NCI-H2081 (cell line): ENCODE data around the gene FCAMR.
"Not testable (repeated sequence)": the region's sequence is repeated elsewhere in the genome, so short reads cannot be mapped to it uniquely, and the experiment has no call there.

Experiments used
- DNase-seq, 2 experiments: peaks; one replicate each; lab custom pipeline; 2025; lab: John Stamatoyannopoulos, UW

Gene FCAMR

DNA sequence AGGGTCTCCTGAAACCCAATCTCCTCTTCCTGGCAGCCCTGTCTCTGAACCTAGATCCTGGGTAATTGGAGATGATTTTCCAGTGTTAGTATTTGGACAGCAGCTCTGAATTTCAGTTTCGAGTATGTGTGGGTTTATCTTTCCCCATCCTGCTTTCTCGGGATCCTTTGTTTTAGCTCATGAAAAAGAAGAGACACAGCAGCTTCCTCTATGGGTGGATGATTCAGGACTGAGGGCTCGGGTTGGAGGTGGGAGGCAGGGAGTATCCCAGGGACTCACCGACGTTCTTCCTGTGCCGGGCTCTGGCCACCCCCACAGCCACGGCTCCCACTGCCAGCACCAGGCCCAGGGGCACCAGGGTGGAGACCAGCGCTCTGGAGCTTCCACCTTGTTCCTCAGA is 38.1 kb downstream of the FCAMR start:
- no peak for DNase-seq

DNA sequence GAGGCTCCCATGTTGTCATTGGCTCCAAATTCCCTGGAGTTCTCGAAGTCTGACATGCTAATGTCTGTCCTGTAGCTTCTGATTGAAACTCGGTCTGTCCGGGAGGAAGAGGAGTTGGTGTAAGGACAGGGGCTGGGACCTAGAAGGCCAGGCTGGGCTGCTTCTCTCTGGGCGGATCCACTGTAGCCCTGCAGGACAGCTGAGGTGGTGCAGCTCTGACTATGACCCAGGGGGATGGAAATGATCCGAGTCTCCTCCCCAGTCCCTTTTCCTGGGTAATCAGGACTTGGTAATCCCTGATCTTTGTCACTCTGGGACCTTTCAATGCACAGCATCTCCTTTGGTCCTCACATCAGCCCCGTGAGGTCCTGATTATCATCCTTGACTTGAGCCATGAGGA is 38.6 kb downstream of the FCAMR start:
- DNase-seq: no peak

DNA sequence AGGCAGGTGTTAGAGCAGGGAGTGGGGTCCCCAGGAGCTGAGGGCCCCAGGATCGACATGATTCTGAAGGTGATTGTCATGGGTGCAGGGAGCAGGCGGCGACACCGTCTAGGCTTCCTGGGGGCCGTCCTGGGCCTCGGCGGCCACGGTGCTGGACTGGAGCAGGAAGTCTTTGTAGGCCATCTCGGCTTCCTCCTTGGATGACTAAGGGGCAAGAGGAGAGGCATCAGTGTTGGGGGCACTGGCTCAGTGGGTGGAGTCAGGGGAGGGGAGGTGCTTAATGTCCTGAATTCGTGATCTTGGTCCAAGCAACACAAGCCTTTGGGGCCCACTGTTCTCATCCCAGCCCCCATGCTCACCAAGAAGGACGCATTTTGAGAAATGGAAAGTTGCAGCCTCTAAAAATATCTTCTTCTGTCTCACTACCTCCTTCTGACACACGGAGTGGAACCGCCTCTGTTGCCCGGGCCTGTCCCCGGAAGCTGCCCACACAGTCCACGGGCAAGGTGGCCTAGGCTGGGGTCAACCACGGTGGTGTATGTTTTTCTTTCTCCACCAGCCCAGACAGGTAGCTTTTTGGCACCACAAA is 40.0 kb downstream of the FCAMR start:
- no peak for DNase-seq

DNA sequence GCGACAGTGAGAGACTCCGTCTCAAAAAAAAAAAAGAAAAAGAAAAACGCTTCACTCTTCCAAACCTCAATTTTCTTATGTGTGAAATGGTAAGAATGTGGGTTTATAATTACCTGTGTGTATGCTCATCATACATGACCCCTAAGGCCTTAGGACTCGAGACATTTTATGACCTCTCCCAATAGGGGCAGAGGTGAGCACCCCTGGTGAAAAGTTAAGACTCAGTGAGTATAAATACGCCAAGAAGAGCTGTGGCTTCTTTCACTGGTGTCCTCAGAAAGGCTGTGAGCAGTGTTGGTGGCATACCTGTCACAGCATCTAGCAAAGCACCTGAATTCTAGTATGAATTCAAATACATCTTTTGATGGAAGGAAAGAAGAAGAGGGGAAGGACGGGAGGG is 40.7 kb downstream of the FCAMR start:
- DNase-seq: no peak

DNA sequence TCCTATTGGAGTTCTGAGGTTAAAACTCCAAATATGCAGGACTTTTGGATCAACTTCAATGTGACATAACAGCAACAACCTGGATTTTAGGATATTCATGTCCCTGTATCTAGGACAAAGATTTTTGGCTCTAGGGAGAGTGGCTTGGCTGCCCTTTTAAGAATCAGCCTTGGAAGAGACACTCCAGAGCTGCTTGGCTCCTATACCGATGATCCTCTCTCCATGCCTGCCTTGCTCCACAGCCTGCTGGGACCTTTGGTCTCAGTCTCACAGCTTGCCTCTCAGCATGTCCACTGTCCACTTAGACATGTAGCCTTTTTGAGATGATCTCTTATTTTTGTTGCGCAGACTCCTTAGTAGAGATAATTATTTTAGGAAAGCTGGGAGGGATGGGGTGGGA is 44.0 kb downstream of the FCAMR start:
- no peak for DNase-seq

DNA sequence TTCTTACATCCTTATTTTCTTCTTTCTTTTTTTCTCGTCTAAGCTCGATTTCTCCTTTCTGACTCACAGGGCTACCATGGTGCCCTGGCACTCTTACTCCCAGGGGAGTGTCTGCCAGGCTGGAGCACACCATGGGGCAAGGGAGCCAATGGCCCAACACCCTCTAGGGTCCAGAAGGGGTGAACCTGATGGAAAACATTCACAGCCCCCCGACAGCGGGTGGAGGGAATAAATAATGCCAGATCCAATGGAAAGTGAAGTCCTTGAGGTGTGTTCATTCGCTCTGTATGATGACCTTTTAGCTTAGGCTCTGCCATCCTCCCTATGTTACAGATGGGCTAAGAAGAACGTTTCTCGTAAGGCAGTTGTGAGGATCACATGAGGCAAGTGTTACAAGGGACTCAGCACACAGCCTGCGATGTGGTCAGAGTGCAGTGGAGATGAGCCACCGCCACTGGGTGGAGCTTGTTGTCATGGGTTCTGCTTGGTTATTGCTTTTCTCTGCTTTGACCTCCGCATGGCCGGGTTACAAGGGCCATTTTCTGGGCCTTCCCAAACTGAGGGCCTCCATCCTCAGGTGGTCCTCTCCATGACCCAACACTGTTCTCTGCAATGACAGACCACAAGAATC is 45.0 kb downstream of the FCAMR start:
- DNase-seq: no peak

DNA sequence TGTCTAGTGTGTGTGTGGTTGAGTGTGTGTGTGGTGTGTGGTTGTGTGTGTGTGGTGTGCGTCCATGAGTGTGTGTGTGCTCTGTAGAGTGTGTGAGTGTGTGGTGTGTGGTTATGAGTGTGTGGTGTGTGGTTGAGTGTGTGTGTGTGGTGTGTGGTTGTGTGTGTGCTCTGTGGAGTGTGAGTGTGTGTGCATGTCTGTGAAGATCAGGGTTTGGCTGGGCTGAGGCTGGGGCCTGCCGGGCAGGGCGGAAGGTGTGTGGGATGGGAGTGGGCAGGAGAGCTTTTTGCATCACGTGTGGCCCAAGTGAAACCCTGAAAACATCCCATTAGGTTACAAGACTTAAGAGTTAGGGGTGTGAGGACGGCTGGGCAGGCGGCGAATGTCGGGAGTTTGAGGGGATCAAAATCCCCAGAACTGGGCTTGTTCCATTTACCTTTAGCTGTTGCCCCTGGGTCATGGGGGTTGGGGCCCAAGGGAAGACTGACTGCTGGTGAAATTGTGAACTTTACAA is 45.6 kb downstream of the FCAMR start:
- no peak for DNase-seq

DNA sequence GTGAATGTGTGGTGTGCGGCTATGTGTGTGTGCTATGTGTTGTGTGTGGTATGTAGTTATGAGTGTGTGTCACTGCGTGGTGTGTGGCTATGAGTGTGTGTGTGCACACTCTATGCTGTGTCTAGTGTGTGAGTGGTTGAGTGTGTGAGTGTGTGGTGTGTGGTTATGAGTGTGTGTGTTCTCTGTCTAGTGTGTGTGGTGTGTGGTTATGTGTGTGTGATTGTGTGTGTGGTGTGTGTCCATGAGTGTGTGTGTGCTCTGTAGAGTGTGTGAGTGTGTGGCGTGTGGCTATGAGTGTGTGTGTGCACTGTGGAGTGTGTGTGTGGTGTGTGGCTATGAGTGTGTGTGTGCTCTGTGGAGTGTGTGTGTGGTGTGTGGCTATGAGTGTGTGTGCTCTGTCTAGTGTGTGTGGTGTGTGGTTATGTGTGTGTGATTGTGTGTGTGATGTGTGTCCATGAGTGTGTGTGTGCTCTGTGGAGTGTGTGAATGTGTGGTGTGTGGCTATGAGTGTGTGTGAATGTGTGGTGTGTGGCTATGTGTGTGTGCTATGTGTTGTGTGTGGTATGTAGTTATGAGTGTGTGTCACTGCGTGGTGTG is 46.2 kb downstream of the FCAMR start:
- not testable (repeated sequence) for DNase-seq

DNA sequence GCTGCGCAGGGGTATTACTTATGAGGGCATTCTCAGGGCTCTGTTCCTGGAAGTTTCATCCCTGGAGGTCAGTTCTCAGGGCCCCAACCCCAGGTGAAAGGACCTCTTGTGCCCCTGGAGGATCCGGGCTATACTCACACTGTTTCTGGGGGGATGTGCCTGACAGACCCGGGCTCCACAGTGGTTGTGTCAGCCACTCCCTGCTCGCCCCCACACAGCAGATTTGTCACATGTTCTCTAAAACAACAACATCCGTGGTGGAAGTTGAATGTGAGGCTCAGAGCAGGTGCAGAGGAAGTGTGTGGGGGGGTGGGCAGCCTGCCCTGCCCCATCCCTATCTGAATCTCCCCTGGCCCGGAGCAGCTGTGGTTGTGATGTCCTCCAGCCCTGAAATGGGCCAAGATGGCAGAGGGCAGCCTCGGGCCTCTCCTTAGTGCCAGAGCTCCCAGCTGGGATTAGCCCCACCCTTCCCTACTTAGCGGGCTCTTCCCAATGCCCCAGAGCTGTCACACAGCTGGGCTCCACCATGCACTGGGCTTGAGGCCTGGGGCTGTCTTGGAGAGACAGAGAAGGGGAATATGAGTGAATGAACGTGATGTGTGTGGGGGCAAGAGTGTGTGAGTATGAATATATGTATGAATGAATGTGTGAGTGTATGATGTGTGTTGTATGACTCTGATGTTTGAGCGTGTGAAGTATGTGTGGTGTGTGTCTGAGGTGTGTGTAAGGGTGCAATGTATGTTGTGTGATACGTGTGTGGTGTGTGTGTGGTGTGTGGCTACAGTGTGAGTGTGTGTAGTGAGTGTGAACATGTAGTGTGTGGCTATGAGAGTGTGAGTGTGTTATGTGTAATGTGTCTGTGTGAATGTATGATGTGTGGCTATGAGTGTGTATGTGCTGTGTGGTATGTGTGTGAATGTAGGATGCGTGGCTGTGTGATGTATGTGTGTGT is 47.0 kb downstream of the FCAMR start:
- DNase-seq: no peak

DNA sequence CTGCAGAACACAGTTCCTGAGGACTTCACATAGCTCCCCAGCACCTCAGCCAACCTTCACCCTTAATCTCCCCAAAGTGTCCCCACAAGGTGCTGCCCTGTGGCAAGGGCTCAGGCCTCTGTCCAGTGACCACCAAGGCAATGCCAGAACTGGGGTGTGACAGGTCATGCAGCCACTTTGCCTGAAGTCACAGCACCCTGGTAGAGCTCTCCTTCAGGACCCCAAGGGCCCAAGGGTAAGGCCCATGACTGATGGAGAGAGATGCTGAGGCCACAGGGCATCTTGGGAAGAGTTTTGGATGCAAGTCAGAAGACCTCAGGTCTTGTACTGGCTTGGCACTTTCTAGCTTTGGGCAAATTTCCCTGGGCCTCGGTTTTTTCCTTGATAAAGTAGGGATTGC is 47.7 kb downstream of the FCAMR start:
- no peak for DNase-seq

DNA sequence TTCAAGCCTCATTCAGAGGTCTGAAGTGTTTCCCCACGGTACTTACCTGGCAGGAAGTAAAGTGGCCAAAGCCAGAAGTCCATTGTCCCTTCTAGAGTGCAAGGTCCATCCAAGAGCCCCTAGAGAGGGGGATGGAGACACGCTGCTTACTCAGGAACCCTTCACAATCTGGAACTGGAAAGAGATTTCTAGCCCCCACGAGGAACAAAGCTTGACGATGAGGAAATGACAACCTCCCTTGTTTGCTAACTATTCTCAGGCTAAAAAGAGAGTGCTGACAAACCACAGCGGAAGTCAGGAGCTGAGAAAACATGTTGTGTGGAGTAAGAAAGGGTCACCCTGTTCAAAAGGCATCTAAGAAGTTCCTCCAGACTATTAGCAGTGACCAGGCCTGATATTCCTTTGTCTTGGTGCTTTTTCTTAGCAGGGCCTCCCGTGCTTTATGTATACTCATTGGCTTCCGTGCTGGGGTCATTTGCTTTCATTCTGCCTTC is 48.4 kb downstream of the FCAMR start, which contains the start of gene FCMR:
Gene FCMR (minus strand): TSS at position 170 of the 494 bp plus-strand sequence. CDS start 87 bp downstream, at position 83.
- no peak for DNase-seq

DNA sequence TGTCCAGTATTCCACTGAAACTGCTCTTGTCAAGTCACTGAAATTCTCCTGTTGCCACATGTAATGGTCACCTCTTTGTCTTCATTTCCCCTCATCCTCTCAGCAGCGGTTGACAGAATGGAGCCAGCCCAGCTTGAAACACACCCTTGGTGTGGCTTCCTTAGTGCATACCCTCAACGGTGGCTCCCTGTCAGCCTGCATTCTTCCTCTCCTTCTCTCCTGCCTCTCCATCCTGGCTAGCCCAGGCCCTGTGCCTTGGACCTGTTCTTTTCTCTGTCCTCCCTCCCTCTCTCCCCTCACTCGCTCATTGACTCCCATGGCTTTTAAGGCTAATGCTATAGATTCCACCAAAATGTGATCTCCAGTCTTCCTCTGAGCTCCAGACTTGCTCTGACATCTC is 52.2 kb downstream of the FCAMR start:
- DNase-seq: no peak

DNA sequence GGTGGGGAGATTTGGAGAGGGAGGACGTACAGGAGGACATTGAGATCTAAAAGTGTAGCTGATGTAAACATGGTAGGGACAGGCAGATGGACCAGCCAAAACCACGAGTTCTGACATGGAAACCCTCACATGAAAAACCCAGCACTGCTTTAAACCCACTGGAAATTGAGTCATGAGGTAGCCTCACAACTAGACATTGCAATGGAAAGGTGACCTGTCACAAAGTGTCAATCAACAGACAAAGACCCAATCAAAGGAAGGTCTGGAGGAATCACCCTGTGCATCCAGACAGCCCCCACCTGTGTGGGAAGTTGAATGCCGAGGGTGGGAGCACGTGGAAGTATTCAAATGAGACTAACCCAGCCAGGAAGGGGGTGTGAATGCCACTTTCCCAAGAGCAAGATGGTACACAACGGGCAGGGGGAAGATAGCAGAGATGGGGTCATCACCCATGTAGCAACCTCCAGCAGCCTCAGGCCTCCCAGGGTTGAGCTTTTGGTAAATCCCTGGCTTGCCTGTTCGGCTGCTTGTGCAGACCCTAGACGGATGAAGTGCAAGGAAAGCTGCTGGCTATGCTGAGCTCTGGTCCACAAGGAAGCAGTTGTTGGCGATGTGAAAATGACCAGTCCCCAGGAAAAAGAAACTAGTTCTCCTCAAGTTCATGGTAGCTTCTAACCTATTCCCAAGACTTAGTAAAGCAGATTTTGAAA is 54.1 kb downstream of the FCAMR start:
- no peak for DNase-seq

DNA sequence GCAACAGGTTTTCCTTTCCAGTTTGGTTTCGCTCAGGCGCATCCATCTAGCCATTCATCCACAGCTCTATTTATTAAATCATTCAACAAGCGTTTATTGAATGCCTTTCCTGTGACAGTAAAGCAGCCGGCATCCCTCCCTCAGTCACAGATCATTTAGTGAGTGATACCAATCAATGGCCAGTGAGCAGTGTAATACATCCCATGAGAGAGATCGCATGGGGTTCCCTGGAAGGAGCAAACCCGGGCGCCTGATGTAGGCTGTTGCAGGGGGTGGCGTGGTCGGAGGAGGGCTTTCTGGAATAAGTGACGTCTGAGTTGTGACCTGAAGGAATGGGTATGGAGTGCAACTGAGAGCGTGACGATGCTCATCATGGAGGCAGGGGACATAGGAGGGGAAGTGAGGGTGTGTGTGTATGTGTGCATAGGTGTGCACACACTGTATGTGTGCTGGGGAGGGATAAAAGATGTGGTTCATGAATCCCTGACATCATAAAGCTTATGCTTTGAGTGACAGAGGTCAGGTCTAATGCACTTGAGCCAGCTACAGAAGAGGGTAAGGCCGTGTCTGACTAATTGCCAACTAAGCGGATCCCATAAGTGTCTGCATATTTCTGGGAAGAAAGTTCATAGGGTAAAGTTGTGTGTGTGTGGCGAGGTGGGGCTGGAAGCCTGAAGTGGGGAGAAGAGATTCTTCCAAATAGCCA is 55.1 kb downstream of the FCAMR start:
- no peak for DNase-seq

DNA sequence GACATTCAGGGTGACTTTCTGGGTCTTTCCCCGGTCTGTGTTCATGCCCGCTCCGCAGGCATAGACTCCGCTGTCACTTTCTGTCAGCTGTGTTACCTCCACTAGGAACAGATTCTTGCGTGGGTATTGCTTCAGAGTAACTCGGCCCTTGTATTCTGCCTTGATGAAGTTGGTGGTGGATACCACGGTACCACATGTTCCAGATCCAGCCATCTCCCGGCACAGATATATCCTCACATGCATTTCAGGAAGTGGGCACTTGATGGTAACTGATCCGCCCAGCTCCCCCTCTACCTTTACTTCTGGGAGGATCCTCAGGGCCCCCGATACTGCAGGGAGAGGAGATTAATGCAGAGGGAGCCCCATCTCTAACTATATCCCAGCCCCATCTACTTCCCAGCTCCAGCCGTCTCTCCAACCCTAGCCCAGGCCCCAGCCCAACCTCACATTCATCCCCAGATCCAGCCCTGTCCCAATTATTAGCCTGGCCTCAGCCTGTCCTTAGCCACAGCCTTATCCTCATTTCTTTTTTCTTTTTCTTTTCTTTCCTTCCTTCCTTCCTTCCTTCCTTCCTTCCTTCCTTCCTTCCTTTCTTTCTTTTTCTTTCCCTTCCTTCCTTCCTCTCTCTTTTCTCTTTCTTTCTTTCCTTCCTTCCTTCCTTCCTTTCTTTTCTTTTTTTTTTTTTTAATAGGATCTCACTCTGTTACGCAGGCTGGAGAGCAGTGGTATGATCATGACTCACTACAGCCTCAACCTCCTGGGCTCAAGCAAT is 56.3 kb downstream of the FCAMR start:
- DNase-seq: no peak

DNA sequence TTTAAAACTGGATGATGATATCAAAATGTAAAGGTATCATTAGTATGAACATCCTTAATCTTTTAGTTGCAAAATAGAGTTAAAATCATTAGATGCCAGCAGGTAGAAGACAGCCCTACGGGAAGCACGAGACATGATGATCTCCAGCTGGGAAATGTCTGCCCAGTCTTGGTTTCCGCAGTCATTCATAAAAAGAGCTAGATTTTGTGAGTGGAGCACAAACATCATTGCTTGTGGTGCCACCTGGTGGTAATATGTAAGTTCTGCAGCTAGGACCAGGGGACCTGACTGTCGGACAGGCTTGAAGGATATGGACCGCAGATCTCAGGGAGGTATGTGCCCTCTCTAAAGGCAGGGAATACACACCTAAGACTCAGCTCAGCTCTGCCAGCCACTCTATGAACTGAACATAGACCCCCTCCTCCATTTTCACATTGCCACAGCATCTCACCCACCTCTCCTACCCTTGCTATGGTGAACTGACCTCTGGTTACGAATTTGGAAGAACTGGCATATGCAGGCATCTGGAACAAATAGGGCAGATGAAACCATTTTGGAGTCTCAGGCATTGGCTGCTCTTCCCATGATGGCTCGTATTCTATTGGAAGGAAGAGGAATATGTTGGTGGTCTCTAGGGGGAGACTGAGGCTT is 57.7 kb downstream of the FCAMR start:
- DNase-seq: peak; percentile 88 to 89

DNA sequence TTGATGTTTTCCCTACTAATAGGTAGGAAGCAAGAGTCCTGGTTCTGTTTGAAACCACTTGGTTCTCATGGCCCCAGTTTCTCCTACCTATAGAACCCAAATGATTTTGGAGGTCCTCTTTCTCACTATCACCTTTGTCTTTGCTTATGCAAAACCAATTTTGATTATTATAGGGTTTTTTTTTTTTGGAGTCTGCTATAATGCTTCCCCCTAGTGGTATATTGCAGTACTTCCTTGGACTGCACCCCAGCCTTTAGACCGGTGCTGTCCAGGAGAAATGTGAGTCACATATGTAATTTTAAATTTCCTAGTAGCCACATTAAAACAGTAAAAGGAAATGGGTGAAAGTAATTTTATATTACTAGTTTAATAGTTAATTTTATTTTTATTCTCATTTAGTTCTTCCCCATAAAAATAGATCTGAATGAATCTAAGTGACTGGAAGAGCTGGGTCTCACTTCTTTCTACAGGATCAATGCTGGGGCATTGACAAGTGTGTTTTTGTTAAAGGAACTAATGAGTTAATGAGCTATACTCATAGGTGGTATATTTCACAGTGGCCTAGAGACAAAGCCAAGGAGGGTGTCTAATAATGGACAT is 59.1 kb downstream of the FCAMR start:
- DNase-seq: peak; percentile 43 to 46

DNA sequence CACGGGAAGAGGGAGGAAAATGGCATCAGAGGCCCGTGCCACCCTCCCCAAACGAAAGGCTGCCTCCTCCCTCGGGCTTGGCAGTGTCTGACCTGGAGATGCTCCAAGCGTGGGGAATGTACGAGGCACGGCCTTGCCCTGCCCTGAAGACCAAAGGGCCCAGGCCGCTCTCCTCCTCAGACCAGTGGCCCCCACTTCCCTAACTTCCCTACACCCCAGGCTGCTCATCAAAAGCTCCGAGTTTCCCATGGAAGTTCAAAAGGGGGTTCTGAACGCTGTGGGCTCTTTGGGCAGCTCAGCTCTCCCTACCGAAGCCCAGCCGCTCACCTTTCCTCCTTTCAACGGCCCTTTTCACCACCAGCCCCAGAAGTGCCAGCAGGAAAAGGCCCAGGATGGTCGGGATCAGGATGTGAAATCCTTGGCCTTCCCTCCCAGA is 60.4 kb downstream of the FCAMR start:
- no peak for DNase-seq
